DOHH2 (cell line): ENCODE results near the gene MED13L.

Source experiments
- CTCF ChIP-seq: fragments of 200-600 bp; sonication (generic); IDR thresholded peaks from one replicate; pipeline ENCODE4 v1.5.1; 2014; ENCODE audit warnings: antibody characterized with exemption, mild to moderate bottlenecking, low read depth, low read length; ENCODE audit not compliant: poor library complexity, severe bottlenecking
- EZH2phosphoT487 ChIP-seq: fragments of 200-600 bp; sonication (generic); IDR thresholded peaks from 2 replicates; pipeline ENCODE4 v1.6.1; 2017; ENCODE audit warnings: borderline replicate concordance, mild to moderate bottlenecking, antibody characterized with exemption, low read length, moderate library complexity, mixed read lengths

DNA sequence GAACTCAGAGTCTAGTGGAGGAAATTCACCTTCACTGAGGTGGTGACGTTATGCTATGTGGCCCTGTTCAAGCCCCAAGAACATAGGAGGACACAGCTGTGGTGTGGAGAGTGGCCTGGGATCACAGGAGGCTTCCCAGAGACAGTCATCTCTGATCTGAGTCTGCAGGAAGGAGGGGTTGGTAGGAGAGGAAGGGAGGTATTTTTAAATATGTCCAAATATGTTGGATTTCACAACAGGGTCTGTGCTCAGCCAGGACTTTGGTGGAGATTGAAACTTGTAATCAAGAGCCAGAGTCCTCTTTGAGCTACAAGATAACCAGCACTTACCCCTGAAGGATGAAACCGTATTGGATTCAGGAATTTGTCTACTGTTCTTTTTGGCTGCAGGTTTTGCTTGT, 26.4 kb upstream of the MED13L start:
- TF ChIP-seq CTCF: no peak
- TF ChIP-seq EZH2phosphoT487: no peak
